IPS-NIHi11 (cell line): ENCODE data around the gene PRELP.

ENCODE experiments used
- DNase-seq: peaks from one replicate; pipeline ENCODE4 v3.0.0; 2012; ENCODE audit warnings: mixed read lengths, low spot score

PRELP gene

DNA sequence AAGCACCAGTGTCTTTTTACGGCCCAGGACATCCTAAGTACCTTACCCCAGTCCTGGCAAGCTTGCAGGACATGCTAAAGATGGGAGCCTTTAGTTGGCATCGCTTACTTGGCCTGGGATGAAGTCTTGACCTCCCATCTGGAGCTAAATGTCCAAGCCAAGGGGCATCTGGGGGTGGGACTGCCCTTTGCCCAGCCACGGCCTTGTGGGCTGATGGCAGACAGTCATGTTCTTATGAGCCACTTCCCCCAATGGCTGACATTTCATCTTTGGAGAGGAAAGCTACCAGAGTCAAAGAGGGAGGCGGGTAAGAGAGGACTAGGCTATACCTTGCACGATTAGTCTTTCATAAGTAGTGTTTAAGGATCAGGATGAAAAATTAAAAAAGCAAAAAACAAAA is 50.5 kb downstream of the PRELP start:
- no peak for DNase-seq

DNA sequence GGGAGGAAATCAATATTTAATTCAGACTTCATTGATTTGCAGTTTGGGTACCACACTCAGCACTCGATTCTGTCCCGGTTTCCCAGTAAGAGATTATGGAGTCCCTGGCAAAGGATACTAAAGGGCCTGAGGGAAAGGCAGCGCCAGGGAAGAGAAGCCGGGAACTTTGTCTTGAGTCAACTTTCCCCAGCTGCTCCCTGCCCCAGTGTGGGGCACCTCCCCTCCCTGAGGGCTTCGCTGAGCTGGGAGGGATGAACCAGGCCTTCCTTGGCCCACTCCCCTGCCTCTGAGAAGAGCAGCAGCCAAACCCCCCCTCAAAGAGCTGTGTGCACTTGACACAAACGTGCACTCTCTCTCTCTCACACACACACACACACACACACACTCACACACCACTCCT is 51.0 kb downstream of the PRELP start:
- no peak for DNase-seq

DNA sequence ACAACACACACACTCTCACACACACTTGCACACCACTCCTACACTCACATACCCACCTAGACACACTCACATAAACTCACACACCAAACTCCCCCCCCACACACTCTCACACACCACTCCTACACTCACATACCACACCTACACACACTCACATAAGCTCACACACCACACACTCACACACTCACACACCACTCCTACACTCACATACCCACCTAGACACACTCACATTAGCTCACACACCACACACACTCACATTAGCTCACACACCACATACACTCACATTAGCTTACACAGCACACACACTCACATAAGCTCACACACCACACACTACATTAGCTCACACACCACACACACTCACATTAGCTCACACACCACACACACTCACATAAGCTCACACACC is 51.4 kb downstream of the PRELP start:
- DNase-seq = no peak

DNA sequence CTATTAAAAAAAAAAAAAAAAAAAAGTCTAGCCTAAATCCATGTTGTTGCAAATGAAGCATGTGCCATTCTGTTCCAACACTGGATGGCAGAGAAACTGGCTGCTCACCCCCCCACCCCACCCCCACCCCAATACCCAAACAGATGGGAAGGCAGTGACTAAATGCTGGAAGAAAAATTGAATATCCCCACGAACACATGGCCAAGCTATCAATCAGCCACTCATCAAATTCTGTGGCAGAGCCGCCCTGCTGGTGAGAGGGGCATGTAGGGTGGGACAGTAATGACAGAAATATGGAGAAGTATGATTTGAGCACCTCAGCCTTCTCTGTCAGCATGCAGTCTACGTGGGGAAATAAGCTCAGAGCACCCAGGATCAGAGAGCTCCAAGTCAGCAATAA is 52.5 kb downstream of the PRELP start:
- DNase-seq = no peak

DNA sequence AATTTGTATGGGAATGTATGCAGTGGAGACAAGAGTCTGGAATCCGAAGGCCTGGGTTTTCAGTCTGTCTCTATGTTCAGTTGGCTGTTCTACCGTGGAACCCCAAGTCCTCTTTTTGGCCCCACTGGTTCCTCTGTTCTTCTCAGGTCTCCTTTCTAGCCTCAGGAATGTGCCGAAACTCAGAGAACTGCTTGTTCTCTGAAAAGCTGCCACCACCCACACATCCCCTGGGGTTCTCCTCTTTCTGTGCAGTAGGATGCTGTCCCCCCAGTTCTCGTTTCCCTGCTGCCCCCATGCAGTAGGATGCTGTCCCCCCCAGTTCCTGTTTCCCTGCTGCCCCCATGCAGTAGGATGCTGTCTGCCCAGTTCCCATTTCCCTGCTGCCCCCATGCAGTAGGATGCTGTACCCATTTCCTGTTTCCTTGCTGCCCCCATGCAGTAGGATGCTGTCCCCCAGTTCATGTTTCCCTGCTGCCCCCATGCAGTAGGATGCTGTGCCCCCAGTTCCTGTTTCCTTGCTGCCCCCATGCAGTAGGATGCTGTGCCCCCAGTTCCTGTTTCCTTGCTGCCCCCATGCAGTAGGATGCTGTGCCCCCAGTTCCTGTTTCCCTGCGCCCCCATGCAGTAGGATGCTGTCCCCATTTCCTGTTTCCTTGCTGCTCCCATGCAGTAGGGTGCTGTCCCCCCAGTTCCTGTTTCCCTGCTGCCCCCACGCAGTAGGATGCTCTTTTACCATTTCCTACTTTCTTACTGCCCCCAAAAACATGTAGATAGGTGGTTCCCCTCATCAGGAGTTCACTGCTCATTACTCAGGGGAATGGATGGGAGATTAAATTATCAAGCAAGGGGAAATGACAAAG is 53.6 kb downstream of the PRELP start:
- DNase-seq = no peak

DNA sequence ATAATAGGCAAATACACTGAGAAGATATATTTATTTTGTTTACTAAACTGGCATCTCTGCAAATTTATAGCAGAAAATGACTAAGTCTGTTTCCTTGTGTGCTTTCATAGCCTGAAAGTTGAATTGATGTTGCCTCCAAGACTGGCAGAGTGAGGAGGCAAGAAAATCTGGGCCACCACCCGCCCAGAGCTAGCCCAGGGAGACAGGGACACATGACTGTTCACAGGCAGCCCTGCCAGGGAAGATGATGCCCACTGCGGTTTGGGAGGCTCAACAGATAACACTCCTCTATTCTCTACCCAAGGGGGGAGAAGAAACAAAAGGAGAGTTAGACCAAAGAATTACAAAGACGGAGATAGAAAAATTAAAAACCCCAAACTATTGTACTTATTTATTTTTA is 55.5 kb downstream of the PRELP start:
- DNase-seq = no peak

DNA sequence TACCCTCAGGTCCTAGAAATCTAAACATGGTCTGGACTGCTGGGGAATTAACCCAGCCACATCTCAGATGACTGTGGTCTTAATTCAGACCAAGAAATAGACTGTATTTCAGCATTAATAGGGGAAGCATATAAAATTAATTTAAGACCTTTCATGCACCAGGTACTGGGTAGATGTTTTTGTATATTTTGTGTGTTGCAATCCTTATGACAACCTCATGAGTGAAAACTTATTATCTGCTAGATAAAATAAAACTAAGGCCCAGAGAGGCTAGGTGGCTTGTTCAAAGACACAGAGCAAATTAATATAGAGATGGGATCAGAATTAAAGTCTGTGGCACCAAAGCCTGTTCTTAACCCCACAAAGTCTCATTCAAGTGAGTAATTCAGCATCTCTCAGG is 58.4 kb downstream of the PRELP start:
- no peak for DNase-seq

DNA sequence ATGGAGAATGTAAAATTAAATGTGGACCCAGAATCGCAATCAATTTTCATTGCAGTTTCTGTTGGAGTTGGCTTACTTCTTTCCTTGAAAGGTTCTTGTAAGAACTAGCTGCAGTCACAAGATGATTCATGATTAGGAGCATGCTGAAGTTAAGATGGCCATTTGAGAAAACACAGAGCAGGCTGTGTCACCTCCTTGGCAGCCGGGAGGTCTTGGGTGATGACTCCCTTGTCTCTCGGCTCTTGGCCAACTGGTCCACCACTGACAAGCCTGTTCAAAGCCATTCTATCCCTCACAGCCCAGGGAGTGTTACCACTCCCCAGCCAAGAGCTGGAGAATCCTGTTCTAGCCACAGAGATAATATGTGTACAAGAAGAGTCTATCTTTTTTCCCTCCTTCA is 58.9 kb downstream of the PRELP start:
- DNase-seq = no peak

DNA sequence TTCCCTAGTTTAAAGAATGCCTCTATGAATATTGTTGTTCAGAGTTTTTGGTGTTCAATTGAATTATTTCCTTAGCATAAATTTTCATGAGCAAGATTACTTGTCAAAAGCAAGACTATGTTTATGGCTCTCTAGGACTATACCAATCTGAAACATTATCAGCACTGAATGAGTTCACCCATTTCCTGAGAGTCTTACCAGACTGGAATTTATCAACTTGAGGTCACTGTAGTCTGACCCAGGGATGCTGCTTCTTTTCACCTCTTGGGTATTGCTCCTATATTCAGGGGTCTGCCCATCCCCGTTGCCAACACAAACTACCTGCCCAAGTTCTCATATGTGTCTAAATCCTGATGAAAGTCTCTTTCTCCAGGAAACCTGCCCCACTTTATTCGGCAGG is 61.0 kb downstream of the PRELP start:
- DNase-seq = no peak

DNA sequence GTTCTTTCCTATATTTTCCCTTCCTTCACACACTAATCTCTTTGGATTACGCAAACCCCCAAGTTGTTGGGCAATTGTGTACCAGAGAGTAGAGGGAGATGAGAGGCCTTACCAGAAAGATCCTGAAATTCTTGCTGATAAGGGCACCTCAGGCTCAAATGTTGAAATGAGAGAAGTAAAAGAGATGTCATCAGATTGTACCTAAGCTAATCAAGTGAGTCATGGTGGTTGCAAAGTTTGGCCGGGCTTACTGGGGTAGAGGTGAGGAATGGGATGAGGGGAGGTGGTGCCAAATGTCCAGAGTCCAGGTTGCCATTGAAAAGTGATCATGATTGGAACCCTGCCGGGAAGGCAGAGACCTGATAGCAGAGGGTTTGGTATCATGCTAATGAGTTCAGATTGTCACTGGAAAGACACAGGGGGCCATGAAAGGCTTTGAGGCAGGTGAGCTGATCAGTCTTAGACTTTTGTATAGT is 61.4 kb downstream of the PRELP start:
- no peak for DNase-seq

DNA sequence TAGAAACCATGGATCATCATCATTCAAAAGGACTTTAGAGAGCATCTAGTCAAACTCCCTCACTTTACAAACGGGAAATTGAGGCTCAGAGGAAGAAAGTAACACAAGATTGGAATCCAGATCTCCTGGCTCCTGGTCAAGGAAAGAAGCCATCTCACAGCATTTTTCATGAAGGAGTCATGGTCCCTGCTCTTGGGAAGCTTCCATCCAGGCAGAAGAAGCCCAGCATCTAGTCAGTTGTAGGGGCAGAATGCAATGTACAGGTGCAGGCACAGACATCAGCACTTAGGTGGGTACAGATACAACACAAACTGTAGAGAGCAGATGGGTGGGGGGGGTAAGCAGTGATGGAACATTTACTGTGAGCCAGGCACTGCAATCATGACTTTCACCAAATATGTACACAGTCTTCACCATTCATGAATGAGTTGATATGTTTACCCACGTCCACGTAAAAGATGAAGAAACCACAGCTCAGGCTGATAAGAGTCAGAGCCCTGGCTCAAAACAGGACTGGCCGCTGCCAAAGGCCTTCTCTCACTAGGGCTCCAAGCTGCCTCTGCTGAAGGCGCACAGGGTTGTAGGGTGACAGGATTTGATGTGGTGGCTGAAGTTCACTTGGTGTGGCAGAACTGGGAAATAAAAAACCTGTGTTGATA is 62.3 kb downstream of the PRELP start:
- no peak for DNase-seq

DNA sequence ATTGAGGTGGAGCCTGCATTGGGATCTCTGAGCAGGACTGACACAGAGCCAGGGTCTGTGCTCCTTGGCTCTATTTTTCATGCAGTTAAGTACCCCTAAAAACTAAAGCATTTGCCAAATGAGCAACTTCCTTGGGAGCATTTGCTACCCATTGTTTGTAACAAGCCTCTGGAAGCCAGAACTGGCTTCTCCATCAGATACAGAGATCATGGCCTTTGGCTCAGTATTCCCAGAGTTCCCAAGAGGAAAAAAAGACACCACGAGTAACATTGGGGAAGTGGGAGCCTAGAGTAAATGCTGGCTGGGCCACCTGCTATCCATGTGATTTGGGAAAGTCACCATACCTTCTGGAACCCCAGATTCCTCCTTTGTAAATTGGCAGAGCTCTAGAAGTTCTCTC is 63.1 kb downstream of the PRELP start:
- no peak for DNase-seq

DNA sequence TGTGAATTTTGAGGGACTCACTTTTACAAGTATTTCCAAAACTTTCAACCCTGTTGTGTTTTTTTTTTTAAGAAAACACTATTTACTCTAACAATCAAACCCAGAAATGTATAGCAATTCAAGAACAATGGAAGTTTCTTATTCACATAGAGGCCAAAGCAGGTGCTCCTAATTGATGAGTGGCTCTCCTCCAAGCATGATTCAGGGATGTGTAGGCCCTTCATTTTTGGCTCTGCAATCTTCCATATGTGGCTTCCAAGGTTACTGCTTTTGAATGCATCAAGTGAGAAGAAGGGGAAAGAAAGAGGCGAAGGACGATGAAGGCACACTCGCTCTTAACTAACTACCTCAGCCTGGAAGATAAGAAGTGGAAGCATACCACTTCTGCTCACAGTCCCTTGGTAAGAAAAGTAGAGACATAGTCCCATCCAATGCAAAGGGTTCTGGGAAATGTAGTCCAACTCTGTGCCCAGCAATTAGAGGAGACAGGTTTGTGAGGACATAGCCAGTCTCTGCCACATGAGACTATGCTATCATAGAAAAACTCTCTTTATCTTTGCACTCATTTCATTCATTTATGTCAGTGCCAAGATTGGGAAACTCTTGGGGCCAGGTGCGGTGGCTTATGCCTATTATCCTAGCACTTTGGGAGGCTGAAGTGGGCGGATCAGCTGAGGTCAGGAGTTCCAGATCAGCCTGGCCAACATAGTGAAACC is 64.4 kb downstream of the PRELP start:
- no peak for DNase-seq
